A549 (cell line): ENCODE measurements around the gene CFAP77. TPM values are rescaled to one million over a fixed set of nuclear protein-coding genes. Genes with fewer than 3 reads are reported as not detected.

Experiments used
- ATAC-seq, 2 experiments: fragments of 200-7000 bp in 1 of 2; fragments of >200 bp in 1 of 2; cut with Nextera tagmentation in 1 of 2; cut with Tn5 transposase in 1 of 2; 3 replicates each; pipeline versions ENCODE4 v1.8.0 to v1.9.1; 2018 to 2020; ENCODE audit warnings: mild to moderate bottlenecking in 1 of 2, moderate library complexity in 1 of 2
- CTCF ChIA-PET: fragments of 300-600 bp; sonication (Branson Sonifier 250); formaldehyde crosslinking; extraction: SDS; loops from one replicate; lab custom pipeline; 2021; ENCODE audit warnings: antibody characterized with exemption, inconsistent platforms; lab: Yijun Ruan, JAX
- POLR2A ChIA-PET: fragments of 350-600 bp; formaldehyde crosslinking; extraction: SDS; loops from one replicate; lab custom pipeline; 2021; ENCODE audit warnings: antibody characterized with exemption, inconsistent platforms; lab: Yijun Ruan, JAX
- DNase-seq, 2 experiments: peaks; one replicate each; pipeline versions ENCODE4 v3.0.0 to v3.0.0-alpha.2; 2011 to 2016; ENCODE audit warnings: low read depth in 1 of 2, low spot score in 1 of 2
- FAIRE-seq: peaks from 2 replicates; lab custom pipeline; 2011; peaks lifted over from hg19 to GRCh38; lab: Jason Lieb, UNC
- H3K27ac ChIP-seq, 2 experiments: fragments of >200 bp; sonication (Bioruptor Twin); formaldehyde crosslinking; 3 replicates each; pipeline ENCODE4 v1.5.1; 2016 to 2017
- H3K4me1 ChIP-seq: fragments of >200 bp; sonication (Bioruptor Twin); formaldehyde crosslinking; 3 replicates; pipeline ENCODE4 v1.6.1; 2016
- H3K4me2 ChIP-seq: fragments of >200 bp; sonication (Bioruptor Twin); formaldehyde crosslinking; 3 replicates; pipeline ENCODE4 v1.6.1; 2016
- H3K4me3 ChIP-seq: fragments of >200 bp; sonication (Bioruptor Twin); formaldehyde crosslinking; 3 replicates; pipeline ENCODE4 v1.5.1; 2016
- H3K9me3 ChIP-seq: fragments of >200 bp; sonication (Bioruptor Twin); formaldehyde crosslinking; 3 replicates; pipeline ENCODE4 v1.6.1; 2016
- CBX2 ChIP-seq: fragments of 200-600 bp; sonication (generic); IDR thresholded peaks from 2 replicates; pipeline ENCODE4 v1.6.1; 2016; ENCODE audit warnings: low read depth, mild to moderate bottlenecking, borderline replicate concordance
- CBX8 ChIP-seq: fragments of 200-600 bp; sonication (generic); IDR thresholded peaks from 2 replicates; pipeline ENCODE4 v1.6.1; 2016
- CTCF ChIP-seq: fragments of >200 bp; sonication (Bioruptor Twin); formaldehyde crosslinking; IDR thresholded peaks from 3 replicates; pipeline ENCODE4 v1.5.1; 2016
- EHF ChIP-seq: fragments of 250-450 bp; sonication (Bioruptor Pico); IDR thresholded peaks from 2 replicates; pipeline ENCODE4 v1.5.0; 2020; ENCODE audit warnings: mild to moderate bottlenecking
- EHMT2 ChIP-seq: fragments of 200-600 bp; sonication (generic); IDR thresholded peaks from 2 replicates; pipeline ENCODE4 v1.6.1; 2016; ENCODE audit warnings: antibody characterized with exemption, low read depth, mild to moderate bottlenecking, moderate library complexity
- EP300 ChIP-seq, 2 experiments: fragments of >200 bp; sonication (Bioruptor Twin); formaldehyde crosslinking; IDR thresholded peaks; 2 replicates in 1 of 2; 3 replicates in 1 of 2; pipeline ENCODE4 v1.6.1; 2016 to 2017
- FOSB ChIP-seq: fragments of 250-450 bp; sonication (Bioruptor Pico); IDR thresholded peaks from 2 replicates; pipeline ENCODE4 v1.5.0; 2020; ENCODE audit warnings: mild to moderate bottlenecking, moderate library complexity
- HDAC2 ChIP-seq: fragments of 200-600 bp; sonication (generic); IDR thresholded peaks from 2 replicates; pipeline ENCODE4 v1.6.1; 2016
- HMGXB4 ChIP-seq: fragments of 250-450 bp; sonication (Bioruptor Pico); IDR thresholded peaks from 2 replicates; pipeline ENCODE4 v1.5.0; 2021; ENCODE audit warnings: mild to moderate bottlenecking, moderate library complexity, borderline replicate concordance
- HOXB13 ChIP-seq: fragments of 250-450 bp; sonication (Bioruptor Pico); IDR thresholded peaks from 2 replicates; pipeline ENCODE4 v1.5.0; 2020; ENCODE audit warnings: low read depth, mild to moderate bottlenecking, moderate library complexity
- KDM1A ChIP-seq: fragments of 200-600 bp; sonication (generic); IDR thresholded peaks from 2 replicates; pipeline ENCODE4 v1.6.1; 2016; ENCODE audit warnings: low read depth, mild to moderate bottlenecking
- MAFK ChIP-seq: fragments of 450-650 bp; IDR thresholded peaks from 2 replicates; pipeline ENCODE4 v1.6.1; 2014; ENCODE audit not compliant: partially characterized antibody
- NFE2L2 ChIP-seq: fragments of 150-350 bp; conservative IDR thresholded peaks from 2 replicates; pipeline ENCODE4 v1.6.1; 2014; ENCODE audit warnings: low read length
- POLR2A ChIP-seq: IDR thresholded peaks from 2 replicates; pipeline ENCODE4 v1.6.1; 2012; ENCODE audit warnings: mild to moderate bottlenecking, low read length
- RFX5 ChIP-seq: fragments of 450-650 bp; IDR thresholded peaks from 2 replicates; pipeline ENCODE4 v1.7.1; 2014; ENCODE audit warnings: antibody characterized with exemption, mild to moderate bottlenecking, moderate library complexity
- RNF2 ChIP-seq: fragments of 200-600 bp; sonication (generic); IDR thresholded peaks from 2 replicates; pipeline ENCODE4 v1.6.1; 2016; ENCODE audit warnings: low read depth, mild to moderate bottlenecking, antibody characterized with exemption, moderate library complexity, borderline replicate concordance
- TFCP2L1 ChIP-seq: fragments of 250-450 bp; sonication (Bioruptor Pico); IDR thresholded peaks from 2 replicates; pipeline ENCODE4 v1.5.0; 2021; ENCODE audit warnings: mild to moderate bottlenecking
- TP53 ChIP-seq: fragments of 250-450 bp; sonication (Bioruptor Pico); IDR thresholded peaks from 2 replicates; pipeline ENCODE4 v1.5.0; 2021; ENCODE audit warnings: mild to moderate bottlenecking, moderate library complexity
- USF2 ChIP-seq: fragments of 450-650 bp; IDR thresholded peaks from 2 replicates; pipeline ENCODE4 v1.6.1; 2014; ENCODE audit warnings: antibody characterized with exemption
- ZSCAN20 ChIP-seq: fragments of 250-450 bp; sonication (Bioruptor Pico); IDR thresholded peaks from 2 replicates; pipeline ENCODE4 v1.8.0; 2022; ENCODE audit warnings: mild to moderate bottlenecking, moderate library complexity
- WGBS: methylation state at CpG from one replicate; pipeline ENCODE4 v1.1.6; 2017; ENCODE audit errors: missing lambda C conversion rate; 5-methylcytosine and 5-hydroxymethylcytosine counted together
- polyA plus RNA-seq, 4 experiments: library from polyadenylated mRNA; depleted of rRNA in 3 of 4; stranded (reverse); fragments of >200 nt; fragmentation: RNase III in 1 of 4; extraction: RNeasy Plus Mini Kit Qiagen cat#74134 plus additional on column Dnase treatment in 1 of 4; gene quantifications; 2 replicates in 3 of 4; 3 replicates in 1 of 4; pipeline ENCODE4 v1.2.3, GENCODE V29; 2011 to 2017
- TF ChIP-seq, protein P1 (sequence below): IDR thresholded peaks from 2 replicates; pipeline ENCODE4 v1.6.1; 2012
- TF ChIP-seq, protein P2 (sequence below): fragments of 150-350 bp; IDR thresholded peaks from 2 replicates; pipeline ENCODE4 v1.6.1; 2014; ENCODE audit warnings: low read depth, mild to moderate bottlenecking, low read length

The CFAP77 gene
- polyA plus RNA-seq, 2 of the 4 experiments (the other 2 are of a cell fraction): 0.05 TPM; not detected in 1

- ATAC-seq (no peak), DNase-seq (no peak), FAIRE-seq (no peak)
- Histone ChIP-seq H3K4me2 (no peak overlapping the region), H3K4me3 (no peak overlapping the region), H3K27ac (no peak overlapping the region), H3K4me1 (no peaks in the 10 kb centered on the region), H3K9me3 (no peaks in the 10 kb centered on the region)
- TF ChIP-seq, protein P1, sequence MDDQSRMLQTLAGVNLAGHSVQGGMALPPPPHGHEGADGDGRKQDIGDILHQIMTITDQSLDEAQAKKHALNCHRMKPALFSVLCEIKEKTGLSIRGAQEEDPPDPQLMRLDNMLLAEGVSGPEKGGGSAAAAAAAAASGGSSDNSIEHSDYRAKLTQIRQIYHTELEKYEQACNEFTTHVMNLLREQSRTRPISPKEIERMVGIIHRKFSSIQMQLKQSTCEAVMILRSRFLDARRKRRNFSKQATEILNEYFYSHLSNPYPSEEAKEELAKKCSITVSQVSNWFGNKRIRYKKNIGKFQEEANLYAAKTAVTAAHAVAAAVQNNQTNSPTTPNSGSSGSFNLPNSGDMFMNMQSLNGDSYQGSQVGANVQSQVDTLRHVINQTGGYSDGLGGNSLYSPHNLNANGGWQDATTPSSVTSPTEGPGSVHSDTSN: no peak
- TF ChIP-seq CBX8 (no peak), TP53 (CRISPR knock-in tag) (no peak), NFE2L2 (no peak), ZSCAN20 (CRISPR knock-in tag) (no peak)
- CTCF ChIA-PET: interaction anchor here (0.8 to 9.9 kb wide), 4 partner anchors 13 to 93 kb away, joined by 3 to 176 read pairs (median 4); partner anchors contain the start of gene CFAP77
- POLR2A ChIA-PET: no interaction called here
- WGBS: 28% methylated on average over 6 of the region's 6 CpGs
Observed at GRCh38 chr9:132503116-132503515, 93.1 kb downstream of the CFAP77 start.

- CTCF ChIA-PET: interaction anchor here (1.0 to 9.9 kb wide), 4 partner anchors 15 to 296 kb away, joined by 3 to 176 read pairs (median 4); partner anchors contain the start of gene CFAP77
- FAIRE-seq (no peak), DNase-seq (no peak), ATAC-seq (no peak)
- no peak for TF ChIP-seq CBX2
- no peak for TF ChIP-seq HDAC2
- no peak for TF ChIP-seq HMGXB4 (CRISPR knock-in tag)
- TF ChIP-seq CTCF: no peak
- TF ChIP-seq, protein P2, sequence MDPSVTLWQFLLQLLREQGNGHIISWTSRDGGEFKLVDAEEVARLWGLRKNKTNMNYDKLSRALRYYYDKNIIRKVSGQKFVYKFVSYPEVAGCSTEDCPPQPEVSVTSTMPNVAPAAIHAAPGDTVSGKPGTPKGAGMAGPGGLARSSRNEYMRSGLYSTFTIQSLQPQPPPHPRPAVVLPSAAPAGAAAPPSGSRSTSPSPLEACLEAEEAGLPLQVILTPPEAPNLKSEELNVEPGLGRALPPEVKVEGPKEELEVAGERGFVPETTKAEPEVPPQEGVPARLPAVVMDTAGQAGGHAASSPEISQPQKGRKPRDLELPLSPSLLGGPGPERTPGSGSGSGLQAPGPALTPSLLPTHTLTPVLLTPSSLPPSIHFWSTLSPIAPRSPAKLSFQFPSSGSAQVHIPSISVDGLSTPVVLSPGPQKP: no peak
- TF ChIP-seq TFCP2L1 (CRISPR knock-in tag): no peak
- TF ChIP-seq MAFK: no peak
- no peak for TF ChIP-seq EHF (CRISPR knock-in tag)
- TF ChIP-seq FOSB (CRISPR knock-in tag): no peak
- TF ChIP-seq KDM1A: no peak
- TF ChIP-seq EP300 (IDR thresholded peaks at IDR 0.05): no peak
- TF ChIP-seq RFX5: no peak
- TF ChIP-seq POLR2A: no peak
- no peak for TF ChIP-seq RNF2
- no peak for TF ChIP-seq USF2
- no peak for TF ChIP-seq EHMT2
- TF ChIP-seq HOXB13: no peak
- no peak overlapping the region for H3K4me2 ChIP-seq
- H3K4me3 ChIP-seq: no peak overlapping the region
- no peaks in the 10 kb centered on the region for H3K9me3 ChIP-seq
- POLR2A ChIA-PET: no interaction called here
- WGBS: 55% methylated on average over 9 of the region's 9 CpGs
- H3K27ac ChIP-seq: no peak overlapping the region
- no peaks in the 10 kb centered on the region for H3K4me1 ChIP-seq
Observed at GRCh38 chr9:132504488-132504887, 94.5 kb downstream of the CFAP77 start.
